GM04503 (cell line): ENCODE data around the gene TUBA3E.
"Not testable (repeated sequence)": the region's sequence is repeated elsewhere in the genome, so short reads cannot be mapped to it uniquely, and the experiment has no call there.

Experiments used
- DNase-seq: peaks from one replicate; pipeline ENCODE4 v3.0.0-alpha.2; 2012; ENCODE audit warnings: low read depth

The TUBA3E gene

DNA sequence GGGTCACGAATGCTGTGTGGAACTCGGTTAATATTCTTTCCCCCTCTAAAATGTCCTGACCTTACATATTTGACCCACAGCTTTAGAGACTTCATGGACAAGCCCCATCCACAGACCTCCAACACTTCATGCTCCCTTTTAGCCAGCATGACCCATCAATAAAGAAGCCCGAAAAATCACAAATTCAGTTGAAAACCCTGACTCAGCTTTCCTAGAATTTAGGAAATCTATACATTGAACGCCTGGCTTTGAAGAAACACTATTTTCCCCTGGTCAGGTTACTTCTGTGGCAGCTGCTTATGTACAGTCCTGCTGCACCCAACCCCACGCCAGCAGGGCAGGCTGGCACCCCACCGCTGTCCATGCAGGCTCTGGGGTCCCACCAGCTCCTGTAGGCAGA, 6.9 kb downstream of the TUBA3E start:
- not testable (repeated sequence) for DNase-seq

DNA sequence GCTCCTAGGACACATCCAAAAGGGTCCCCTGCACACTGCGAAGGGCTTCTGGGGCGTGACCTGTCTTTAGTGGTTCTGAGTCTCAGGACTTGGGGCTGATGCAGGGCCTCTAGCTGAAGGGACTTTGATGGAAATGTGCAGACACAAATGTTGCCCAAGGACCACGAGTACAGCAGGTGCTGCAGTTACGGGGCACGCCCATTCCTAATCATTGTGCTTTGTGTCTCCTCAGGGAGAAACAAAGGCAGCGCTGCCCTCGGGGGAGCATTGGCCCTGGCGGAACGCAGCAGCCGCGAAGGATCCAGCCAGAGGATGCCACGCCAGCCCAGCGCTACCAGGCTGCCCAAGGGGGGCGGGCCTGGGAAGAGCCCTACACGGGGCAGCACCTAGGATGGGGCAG, 8.0 kb downstream of the TUBA3E start:
- DNase-seq, result no peak

DNA sequence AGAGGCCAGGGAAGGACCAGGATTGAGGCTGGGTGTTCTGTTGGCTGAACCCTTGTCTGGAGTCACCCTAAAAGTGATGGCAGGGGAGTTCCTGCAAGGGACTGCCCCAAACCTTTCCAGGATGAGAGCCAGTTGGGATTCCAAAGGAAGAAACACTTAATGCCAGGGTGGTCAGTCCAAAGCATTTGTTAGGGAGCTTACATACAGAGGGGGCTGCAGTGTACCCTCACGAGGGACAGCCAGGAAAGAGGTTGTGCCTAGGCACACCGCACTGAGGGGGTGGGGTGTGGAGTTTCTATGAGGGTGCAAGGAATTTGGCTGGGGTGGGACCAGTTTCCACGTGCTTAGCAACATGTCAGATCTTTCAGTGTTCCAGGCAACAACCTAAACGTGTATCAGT, 9.3 kb downstream of the TUBA3E start:
- DNase-seq, result not testable (repeated sequence)

DNA sequence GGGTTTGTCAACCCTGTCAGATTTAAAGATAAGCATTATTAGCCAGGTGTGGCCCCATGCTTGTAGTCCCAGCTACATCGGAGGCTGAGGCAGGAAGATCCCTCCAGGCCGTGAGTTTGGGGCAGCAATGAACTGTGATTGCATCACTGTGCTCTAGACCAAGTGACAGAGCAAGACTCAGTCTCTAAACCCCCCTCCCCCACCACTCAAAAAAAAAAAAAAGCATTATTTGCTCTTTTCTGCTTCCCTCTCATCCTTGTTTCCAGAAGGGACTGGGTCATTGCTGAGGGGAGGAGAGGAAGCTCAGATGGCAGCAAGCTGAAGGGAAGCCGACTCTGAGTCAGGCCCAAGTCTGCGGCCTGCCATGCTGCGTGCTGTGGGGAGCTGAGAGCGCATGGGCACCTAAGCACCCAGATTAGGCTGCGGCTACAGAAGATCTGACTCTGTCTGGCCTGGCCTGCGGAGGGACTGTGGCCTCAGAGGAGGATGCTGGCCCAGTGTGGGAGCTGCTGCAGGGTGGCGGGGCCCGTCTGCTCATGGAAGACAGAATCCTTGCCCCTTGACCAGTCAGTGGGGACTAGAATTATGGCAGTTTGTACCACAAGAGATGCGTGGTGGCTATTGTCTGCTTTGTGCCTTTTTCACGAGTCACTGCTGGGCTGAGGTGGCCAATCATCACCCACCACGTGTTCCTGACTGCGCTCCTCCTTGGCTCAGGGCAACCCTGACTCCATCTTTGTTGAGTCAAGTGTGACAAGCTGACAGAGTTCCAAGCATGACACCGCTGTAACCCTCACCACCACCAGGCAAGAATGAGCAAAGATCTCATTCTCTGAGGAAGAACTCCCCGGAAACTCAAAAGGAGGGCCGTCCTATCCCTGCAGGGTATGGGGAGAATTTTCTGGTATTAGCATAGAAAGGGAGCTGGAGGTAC, 10.1 kb downstream of the TUBA3E start:
- not testable (repeated sequence) for DNase-seq

DNA sequence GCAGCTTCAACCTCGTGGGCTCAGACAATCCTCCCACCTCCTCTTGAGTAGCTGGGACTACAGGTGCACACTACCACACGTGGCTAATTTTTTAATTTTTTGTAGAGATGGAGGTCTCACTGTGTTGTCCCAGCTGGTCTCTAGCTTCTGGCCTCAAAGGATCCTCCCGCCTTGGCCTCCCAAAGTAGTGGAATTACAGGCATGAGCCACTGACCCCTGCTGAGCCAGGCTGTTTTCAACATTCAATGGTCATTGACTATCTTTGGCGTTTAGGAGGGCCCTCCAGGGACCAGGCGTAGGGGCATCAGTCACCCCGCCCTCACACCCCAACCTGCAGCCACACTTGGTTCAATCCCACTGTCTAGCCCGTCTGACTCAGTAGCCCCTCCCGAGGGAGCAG, 11.0 kb downstream of the TUBA3E start:
- DNase-seq, result no peak

DNA sequence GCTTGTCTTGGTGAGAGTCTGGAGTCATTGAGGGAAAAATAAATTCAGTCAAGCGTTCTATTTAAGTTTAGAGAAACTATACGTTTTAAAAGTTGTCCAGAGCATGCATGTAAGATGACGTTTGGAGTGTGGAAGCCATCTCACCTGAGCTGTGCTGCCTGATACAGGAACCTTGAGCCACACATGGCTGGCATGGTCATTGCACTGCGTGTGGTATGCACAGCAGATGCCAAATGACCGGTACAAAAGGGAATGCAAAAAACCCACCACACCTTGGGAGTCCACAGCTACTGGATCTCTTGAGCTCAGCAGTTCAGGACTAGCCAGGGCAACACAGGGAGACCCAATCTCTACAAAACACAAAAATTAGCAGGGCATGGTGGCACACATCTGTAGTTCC, 11.8 kb downstream of the TUBA3E start:
- no peak for DNase-seq

DNA sequence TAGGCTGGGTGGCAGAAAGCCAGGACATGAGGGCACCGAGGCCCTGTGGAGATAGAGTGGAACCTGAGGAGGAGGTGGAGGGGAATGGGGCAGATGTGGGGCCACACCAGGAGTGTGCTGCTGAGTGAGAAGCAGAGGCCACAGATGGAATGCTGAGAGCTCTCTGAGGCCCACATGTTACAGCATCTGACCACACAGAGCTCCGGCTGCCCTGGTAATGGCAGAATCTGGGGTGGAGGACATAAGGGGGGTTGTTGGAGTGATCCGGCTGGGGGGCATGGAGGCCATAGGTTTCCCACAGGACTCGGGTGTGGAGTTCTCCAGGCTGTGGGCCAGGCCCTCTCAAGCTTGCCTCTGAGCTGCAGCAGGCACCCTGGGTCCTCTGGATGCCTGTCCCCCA, 12.3 kb downstream of the TUBA3E start:
- DNase-seq, result no peak

DNA sequence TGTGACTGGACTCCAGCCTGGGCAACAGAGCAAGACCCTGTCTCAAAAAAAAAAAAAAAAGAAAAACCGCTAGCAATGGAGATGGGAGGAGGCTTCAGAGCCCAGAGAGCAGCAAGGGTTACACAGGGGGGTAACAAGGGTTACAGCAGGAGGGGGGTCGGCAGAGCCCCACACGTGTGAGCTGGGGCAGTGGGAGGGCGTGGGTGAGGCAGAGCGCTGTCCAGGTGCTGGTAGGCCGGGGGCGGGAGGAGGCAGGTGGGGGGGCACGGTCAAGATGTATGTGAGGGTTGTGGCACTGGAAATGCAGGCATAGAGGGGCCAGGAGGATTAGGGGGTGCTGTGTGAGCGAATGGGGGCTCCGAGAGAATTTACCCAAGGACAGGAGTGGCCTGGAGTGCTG, 12.8 kb downstream of the TUBA3E start:
- no peak for DNase-seq

DNA sequence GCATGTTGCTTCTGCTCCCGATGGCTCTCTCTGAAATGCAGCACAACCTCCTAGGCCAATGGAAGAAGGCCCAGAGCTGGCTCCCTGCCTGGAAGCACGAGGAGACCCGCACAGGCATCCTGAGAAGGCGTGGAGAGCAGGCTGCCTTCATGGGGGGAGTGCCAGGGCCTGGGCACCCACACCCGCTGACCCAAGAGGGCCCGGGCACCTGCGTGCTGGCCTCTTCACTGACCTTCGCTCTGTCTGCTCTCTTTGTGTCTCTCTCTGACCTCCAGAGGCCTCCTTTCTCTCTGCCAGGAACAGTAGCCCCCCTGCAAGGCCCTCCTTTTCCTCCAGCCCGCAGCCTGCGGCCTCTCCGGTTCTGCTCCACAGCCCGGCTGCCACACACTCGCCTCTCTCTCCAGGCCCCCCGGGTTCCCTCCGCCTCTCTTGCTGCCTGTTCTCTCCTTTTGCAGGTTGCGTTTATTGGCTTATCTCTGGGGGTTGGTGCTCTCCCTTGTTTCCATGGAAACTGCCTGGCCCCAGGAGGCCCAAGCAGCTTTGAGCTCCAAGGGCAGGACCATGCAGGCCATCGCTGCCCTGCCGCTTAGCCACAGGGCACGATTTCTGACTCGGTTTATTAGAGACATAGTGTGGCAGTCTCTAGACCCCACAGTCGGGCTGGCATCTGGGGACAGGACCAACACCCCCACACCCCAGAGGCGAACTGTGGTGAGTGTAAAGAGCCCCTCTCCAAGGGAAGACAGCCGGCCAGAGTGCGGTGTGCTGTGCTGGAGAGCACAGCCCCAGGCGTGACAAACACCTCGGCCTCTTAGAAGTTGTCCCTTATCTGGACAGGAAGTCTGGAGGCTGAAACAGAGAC, 14.5 kb downstream of the TUBA3E start:
- DNase-seq, result no peak

DNA sequence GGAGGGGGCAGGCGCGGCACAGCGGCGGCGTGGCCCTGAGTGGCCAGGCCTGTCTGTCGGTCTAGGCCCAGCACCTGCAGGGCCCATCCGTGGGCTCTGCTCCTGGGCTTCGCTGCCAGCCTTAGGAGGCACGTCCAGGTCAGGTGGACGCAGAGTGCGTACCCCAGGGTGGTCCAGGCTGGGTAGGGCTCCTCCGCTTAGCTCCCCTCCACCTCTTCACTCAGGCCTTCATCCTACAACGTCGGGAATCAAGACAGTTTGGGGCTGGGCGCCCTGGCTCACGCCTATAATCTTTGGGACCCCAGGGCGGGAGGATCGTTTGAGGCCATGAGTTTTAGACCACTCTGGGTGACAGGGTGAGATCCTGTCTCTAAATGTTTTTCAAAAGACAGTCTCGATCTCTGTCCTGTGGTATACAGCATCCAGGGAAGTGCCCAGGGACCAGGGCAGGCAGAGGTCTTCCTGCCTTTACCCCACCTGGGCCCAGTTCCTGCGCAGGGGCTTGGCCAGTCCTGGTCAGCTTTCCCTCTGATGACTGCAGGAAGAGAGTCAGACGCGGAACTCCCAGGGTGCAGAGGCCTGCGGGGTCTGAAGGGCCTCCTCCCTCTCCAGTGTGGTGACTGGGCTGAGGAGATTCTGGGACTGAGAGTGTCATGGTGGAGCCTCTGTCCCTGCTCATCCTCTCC, 15.3 kb downstream of the TUBA3E start:
- not testable (repeated sequence) for DNase-seq

DNA sequence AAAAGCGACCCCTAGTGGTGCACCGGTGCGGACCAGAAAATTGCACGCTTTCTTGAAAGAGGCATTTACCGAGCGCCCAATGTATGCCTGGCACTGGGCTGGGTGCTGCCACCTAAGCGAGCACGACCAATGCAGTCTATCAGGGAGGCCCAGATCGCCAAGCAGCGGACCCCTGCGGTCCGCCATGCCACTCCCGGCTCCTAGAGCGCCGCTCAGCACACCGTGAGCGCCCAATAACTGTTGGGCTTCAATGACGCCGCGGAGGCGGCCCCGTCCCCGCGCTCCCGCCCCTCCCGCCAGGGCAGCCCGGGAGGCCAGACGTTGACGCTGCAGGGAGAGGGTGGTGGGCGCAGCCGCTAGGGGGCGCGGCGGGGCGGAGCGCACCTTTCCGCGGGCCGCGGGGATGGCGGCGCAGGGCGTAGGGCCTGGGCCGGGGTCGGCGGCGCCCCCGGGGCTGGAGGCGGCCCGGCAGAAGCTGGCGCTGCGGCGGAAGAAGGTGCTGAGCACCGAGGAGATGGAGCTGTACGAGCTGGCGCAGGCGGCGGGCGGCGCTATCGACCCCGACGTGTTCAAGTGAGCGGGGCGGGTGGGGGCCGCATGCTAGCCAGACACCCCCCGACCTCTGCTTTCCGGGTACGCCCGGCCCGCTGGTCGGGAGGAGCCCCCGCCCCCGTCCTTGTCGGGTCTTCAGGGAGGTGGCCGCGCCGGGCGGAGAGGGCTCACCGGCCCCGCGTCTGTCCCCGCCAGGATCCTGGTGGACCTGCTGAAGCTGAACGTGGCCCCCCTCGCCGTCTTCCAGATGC, 16.2 kb downstream of the TUBA3E start, which contains the start of gene MZT2B:
Gene MZT2B (plus strand): TSS at position 383 of the 803 bp plus-strand sequence. CDS start 21 bp downstream, at position 404.
- peak; percentile 18 for DNase-seq

DNA sequence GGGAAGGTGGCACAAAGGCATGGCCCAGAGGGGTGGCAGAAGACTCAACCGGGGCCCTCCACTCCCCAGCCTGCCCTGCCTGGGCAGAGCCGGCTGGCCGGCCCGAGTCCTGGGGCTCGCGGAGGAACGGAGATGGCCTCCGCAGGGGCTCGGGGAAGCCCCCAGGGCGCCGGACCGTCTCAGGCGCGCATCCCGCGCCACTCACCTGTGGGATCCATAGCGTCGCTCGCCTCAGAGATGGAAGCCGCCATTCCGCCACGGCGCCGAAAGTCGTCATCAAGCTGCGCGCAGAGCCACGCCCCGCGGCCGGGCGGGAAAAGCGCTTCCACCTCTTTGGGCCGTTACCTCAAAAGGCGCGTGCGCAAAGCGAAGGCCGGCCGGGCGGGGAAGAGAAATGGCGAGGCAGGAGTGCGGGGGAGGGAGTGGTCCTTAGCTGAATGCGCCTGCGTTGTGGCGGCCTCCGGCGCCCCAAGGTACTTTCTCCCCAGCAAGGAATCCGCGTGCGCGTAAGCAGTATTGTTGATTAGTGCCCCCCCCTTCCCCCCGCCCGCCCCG, 16.8 kb downstream of the TUBA3E start, which contains the start of gene SMPD4:
Gene SMPD4 (minus strand): TSS at position 278 of the 555 bp plus-strand sequence. CDS start 5,010 bp downstream, outside the sequence.
- DNase-seq, result peak; percentile 61

DNA sequence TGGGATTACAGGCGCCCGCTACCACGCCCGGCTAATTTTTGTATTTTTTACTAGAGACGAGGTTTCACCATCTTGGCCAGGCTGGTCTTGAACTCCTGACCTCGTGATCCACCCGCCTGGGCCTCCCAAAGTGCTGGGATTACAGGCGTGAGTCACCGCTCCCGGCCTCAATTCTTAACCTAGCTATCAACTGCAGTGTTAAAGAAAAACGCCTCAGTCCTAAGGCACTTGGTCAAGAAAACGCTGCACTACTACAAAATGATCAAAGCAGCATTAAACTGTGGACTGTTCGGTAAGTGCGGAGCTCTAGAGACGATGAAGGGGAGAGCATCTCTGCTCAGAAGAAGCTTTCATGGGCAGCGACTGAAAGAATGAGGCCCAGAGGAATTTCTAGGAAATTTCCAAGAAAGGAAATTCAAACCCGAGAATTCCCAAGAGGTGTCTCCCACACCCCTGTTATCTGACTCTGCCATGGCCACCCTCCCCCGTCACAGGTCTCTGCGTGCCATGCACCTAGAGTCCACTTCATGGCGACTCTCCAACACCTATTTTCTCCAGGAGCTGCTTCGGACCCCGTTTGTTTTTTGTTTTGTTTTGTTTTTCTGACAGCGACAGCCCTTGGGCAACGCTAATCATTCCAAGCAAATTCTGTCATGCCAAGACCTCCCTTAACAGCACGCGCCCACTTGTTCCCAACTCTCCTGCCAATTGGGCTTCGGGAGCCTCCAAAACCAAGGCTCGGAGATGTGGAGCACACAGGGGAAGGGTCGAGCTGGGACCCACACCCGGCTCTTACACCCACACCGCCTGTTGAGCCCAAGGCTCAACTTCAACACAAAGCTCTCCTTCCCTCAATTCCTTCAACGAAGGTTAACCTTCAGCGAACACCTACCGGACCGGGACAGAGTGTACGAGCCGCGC, 17.6 kb downstream of the TUBA3E start:
- DNase-seq, result not testable (repeated sequence)

DNA sequence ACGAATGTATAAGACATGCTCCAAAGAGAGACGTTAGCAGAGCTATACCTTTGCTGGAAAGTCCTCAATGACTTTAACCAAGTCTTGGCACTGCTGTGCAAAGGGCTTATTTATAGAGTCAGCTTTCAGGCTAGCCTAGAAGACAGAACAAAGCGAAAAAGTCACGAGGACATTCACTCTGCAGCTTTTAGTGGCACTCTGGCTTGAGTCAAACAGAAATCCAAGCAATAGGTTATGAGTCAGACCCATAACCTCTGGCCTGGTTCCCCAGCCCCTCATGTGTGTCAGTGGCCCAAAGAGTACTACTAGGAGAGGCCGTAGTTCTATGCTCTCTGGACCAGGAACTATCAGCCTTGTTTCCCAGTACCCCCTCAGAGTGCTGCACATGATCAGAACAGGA, 23.4 kb downstream of the TUBA3E start:
- not testable (repeated sequence) for DNase-seq

DNA sequence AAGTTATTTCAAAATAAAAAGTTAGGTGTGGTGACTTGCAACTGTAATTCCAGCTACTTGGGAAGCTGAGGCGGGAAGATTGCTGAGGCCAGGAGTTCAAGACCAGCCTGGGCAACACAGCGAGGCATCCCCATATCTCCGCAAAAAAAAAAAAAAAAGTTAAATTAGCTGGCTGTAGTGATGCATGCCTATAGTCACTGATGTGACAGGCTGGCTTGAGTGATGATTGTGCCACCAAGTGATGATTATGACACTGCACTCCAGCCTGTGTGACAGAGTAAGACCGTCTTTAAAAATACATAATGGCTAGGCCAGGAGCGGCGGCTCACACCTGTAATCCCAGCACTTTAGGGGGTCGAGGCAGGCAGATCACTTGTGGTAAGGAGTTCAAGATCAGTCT, 28.3 kb downstream of the TUBA3E start:
- DNase-seq, result no peak

DNA sequence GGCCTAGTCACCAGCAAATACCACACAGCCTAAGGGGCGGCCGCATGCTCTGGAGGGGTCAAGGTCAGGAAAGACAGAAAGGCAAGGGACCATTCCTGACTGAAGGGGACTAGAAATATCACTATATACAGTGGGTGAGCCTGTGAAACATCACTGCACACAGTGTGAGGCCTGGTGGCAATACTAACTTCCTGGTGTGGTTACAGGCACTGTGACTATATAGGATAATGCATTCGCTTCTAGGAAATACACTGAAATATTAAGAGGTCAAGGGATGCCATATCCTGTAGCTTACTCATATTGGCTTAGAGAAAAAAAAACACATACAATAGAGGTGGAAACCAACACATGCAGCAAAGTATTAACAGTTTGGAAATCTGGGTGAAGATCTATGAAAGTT, 29.1 kb downstream of the TUBA3E start:
- not testable (repeated sequence) for DNase-seq

DNA sequence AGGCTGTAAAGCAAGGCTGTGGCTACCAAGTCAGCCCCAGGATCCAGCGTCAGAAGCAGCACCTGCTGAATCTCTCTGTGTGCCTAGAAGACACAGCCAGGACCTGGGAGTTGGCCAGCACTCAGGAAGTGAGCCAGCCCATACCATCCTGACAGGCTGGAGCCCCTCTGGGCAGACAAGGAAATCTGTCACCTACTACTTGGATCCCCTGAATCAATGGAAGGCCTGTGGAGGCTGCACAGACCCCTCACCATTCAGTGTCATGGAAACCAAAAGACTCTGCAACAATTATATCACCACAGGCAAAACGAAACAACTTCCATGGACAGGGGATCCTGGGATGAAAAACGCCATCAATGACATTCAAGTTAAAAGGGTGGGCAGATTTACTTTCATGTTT, 31.6 kb downstream of the TUBA3E start:
- DNase-seq, result not testable (repeated sequence)

DNA sequence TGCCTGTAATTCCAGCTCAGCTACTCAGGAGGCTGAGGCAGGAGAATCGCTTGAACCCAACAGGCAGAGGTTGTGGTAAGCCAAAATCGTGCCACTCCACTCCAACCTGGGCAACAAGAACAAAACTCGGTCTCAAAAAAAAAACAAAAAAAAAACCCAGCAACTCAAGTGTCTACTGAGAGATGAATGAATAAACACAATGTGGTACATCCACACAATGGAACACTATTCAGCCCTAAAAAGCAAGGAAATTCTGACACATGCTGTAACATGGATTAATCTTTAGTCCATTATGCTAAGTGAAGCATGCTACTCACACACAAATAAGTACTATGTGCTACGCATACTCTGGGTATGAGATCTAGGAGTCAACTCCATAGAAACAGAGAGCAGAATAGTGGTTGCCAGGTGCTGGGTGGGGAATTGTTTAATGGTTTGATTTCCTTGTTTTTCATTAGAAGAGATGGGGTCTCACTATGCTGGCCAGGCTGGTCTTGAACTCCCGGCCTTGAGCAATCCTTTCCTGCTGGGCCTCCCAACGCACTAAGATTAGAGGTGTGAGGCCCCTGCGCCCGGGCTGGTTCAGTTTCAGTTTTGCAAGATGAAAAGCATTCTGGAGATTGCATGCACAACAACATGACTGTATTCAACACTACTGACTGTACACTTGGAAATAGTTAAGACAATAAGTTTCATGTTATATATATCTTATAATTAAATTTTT, 32.8 kb downstream of the TUBA3E start:
- no peak for DNase-seq

DNA sequence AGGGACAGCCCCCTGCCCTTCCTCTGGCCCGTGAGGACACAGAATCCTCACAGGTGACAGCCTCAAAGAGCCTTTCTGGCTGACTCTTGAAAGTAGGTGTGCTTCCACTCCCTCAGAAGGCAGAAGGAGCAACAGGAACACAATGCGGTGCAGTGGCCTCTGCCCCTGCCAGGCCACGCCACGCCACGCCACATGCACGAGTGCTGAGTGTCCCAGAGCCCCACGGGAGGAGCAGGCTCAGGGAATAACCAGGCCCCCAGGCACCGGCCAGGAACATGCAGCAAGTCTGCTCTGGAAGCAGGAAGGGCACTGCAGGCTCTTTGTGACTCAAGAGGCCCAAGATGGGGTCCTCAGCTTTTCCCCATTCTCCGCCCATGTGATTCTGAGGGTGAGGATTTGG, 35.3 kb downstream of the TUBA3E start:
- no peak for DNase-seq
